LNCaP clone FGC (cell line): Measurements from ENCODE around the gene MEIOSIN.

ENCODE experiments used
- DNase-seq: peaks from one replicate; pipeline ENCODE4 v3.0.0-alpha.2; 2011; ENCODE audit warnings: low read depth
- H3K4me3 ChIP-seq: 2 replicates; pipeline ENCODE4 v1.5.1; 2011; ENCODE audit warnings: mild to moderate bottlenecking, low read depth, low read length, control low read depth
- CTCF ChIP-seq: IDR thresholded peaks from 2 replicates; pipeline ENCODE4 v1.5.1; 2012; ENCODE audit warnings: mild to moderate bottlenecking; ENCODE audit not compliant: control insufficient read depth, insufficient read depth; ENCODE audit errors: extremely low read depth

MEIOSIN gene

DNA sequence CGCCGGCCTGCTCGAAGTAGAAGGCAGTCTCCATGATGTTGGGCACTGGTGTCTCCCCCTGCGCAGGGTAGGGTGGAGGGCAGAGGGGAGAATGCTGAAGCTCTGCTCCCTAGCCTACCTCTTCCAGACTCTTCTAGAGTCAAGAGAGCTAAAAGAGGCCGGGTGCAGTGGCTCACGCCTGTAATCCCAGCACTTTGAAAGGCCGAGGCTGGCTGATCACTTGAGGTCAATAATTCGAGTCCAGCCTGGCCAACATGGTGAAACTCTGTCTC is 71.7 kb downstream of the MEIOSIN start:
- no peak overlapping the region for H3K4me3 ChIP-seq
- no peak for DNase-seq
- no peak for TF ChIP-seq CTCF

DNA sequence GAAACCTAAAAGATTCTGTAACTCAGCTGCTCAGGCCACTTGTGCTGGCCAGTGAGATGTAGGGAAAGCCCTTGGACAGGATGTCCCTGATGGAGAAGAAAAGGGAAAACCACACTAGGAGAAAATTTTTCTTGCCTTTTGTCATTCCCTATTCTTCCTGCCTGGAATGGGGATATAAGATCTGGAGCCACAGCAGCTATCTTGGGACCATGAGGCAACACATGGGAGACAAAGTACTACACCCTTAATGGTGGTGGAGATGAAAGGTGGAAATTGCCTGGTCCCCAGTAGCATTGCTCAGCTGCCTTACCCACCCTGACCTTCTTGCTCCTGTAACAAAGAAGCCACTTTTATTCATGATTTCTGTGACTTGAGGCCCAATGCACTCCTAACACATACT is 72.5 kb downstream of the MEIOSIN start:
- TF ChIP-seq CTCF: no peak
- H3K4me3 ChIP-seq: no peak overlapping the region
- DNase-seq: no peak

DNA sequence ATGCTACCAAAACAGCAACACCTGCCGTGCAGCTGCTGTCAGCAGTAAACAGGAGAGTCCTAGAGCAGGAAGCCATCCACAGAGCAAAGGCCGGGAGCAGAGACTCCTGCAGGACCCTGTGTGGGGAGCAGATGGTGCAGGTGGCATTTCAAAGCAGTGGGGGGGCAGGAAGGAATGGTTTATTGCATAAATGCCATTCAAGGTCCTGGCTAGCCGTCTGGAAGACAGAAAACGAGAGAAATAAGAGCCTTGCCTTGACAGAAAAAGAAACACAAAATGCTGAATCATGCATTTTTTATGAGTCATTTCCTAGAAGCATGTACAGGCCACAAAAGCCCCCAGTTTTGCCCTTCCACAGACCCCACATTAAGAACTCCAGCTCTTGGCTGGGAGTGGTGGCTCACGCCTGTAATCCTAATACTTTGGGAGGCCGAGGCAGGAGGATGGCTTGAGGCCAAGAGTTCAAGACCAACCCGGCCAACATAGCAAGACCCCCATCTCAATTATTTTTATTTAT is 76.5 kb downstream of the MEIOSIN start:
- TF ChIP-seq CTCF: no peak
- no peak for DNase-seq
- no peak overlapping the region for H3K4me3 ChIP-seq

DNA sequence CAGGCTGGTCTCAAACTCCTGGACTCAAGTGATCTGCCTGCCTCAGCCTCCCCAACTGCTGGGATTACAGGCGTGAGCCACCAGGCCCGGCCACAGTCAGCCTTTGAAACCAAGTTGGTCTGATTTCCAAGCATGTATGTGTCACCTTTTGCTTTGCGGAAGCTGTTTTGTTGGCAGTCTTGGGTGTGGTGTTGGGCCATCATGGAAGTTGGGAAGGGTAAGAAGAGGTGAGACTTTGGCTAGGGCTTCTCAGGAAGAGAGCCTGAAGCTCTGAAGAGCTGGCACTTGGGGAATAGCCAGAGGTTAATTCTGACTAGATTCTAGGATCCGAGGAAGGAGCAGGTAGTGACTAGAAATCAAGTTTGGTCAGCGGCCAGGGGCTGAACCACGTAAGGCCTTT is 79.1 kb downstream of the MEIOSIN start:
- TF ChIP-seq CTCF: no peak
- DNase-seq: no peak
- no peak overlapping the region for H3K4me3 ChIP-seq
